Measurements from ENCODE around the gene MYBPC2. TPM values are rescaled to one million over a fixed set of nuclear protein-coding genes. Genes with fewer than 3 reads are reported as not detected.

The MYBPC2 gene
- 1.5 TPM for polyA plus RNA-seq (2012; ENCODE audit: insufficient read length, low read depth)

GRCh38 chr19:50432221-50433028 is at the start of gene MYBPC2:
Gene MYBPC2 (plus strand): TSS chr19:50432892. CDS start chr19:50432954, 62 bp downstream.
- TF ChIP-seq TAF1 (IDR thresholded peaks at IDR 0.05; ENCODE audit: borderline replicate concordance, insufficient read depth, low read length) (no peak), FOXP2 (optimal IDR thresholded peaks at IDR 0.05; ENCODE audit: borderline replicate concordance, extremely low read depth, extremely low read length, insufficient read depth) (no peak), POLR2AphosphoS5 (IDR thresholded peaks at IDR 0.05; ENCODE audit: low read depth, low read length) (no peak), SIN3A (IDR thresholded peaks at IDR 0.05; ENCODE audit: borderline replicate concordance, insufficient read depth, low read length) (no peak)

- TF ChIP-seq TAF1 (IDR thresholded peaks at IDR 0.05; ENCODE audit: borderline replicate concordance, insufficient read depth, low read length) (no peak), FOXP2 (optimal IDR thresholded peaks at IDR 0.05; ENCODE audit: borderline replicate concordance, extremely low read depth, extremely low read length, insufficient read depth) (no peak), SIN3A (IDR thresholded peaks at IDR 0.05; ENCODE audit: borderline replicate concordance, insufficient read depth, low read length) (no peak), POLR2AphosphoS5 (IDR thresholded peaks at IDR 0.05; ENCODE audit: low read depth, low read length) (no peak; the same call in 1 of the 2 replicates), REST (IDR thresholded peaks at IDR 0.05; ENCODE audit: insufficient read depth in 1 of 2, low read depth in 2 of 2, low read length in 2 of 2) (no peak)
These were observed 49.5 kb upstream of the MYBPC2 start for GRCh38 chr19:50383001-50383851.

- TF ChIP-seq REST (IDR thresholded peaks at IDR 0.05; ENCODE audit: insufficient read depth in 1 of 2, low read depth in 2 of 2, low read length in 2 of 2): no peak
- peak; percentile 67; the same call in 1 of the 2 replicates for TF ChIP-seq SIN3A (IDR thresholded peaks at IDR 0.05; ENCODE audit: borderline replicate concordance, insufficient read depth, low read length)
- TF ChIP-seq POLR2AphosphoS5 (IDR thresholded peaks at IDR 0.05; ENCODE audit: low read depth, low read length): peak; percentile 80; the same call in 1 of the 2 replicates
- peak; percentile 58; the same call in 1 of the 2 replicates for TF ChIP-seq TAF1 (IDR thresholded peaks at IDR 0.05; ENCODE audit: borderline replicate concordance, insufficient read depth, low read length)
- TF ChIP-seq FOXP2 (optimal IDR thresholded peaks at IDR 0.05; ENCODE audit: borderline replicate concordance, extremely low read depth, extremely low read length, insufficient read depth): peak; percentile 41
These were observed 48.6 kb upstream of the MYBPC2 start, which contains the start of gene POLD1 for GRCh38 chr19:50383852-50384684. Gene POLD1 (plus strand): TSS chr19:50384347. CDS start chr19:50398852, 14,505 bp downstream.

- TF ChIP-seq POLR2AphosphoS5 (IDR thresholded peaks at IDR 0.05; ENCODE audit: low read depth, low read length) (no peak), FOXP2 (optimal IDR thresholded peaks at IDR 0.05; ENCODE audit: borderline replicate concordance, extremely low read depth, extremely low read length, insufficient read depth) (no peak), REST (IDR thresholded peaks at IDR 0.05; ENCODE audit: insufficient read depth in 1 of 2, low read depth in 2 of 2, low read length in 2 of 2) (no peak), SIN3A (IDR thresholded peaks at IDR 0.05; ENCODE audit: borderline replicate concordance, insufficient read depth, low read length) (no peak), TAF1 (IDR thresholded peaks at IDR 0.05; ENCODE audit: borderline replicate concordance, insufficient read depth, low read length) (no peak)
These were observed 47.8 kb upstream of the MYBPC2 start for GRCh38 chr19:50384685-50385535.
